NCI-H345 treated with DMSO at 0.1 percent for 48 hours (cell line): ENCODE data around the gene MLLT6.
"Not testable (repeated sequence)": the region's sequence is repeated elsewhere in the genome, so short reads cannot be mapped to it uniquely, and the experiment has no call there.

ENCODE experiments used
- DNase-seq: peaks from one replicate; lab custom pipeline; 2025; ENCODE audit not compliant: unreplicated experiment; lab: John Stamatoyannopoulos, UW

The MLLT6 gene

DNA sequence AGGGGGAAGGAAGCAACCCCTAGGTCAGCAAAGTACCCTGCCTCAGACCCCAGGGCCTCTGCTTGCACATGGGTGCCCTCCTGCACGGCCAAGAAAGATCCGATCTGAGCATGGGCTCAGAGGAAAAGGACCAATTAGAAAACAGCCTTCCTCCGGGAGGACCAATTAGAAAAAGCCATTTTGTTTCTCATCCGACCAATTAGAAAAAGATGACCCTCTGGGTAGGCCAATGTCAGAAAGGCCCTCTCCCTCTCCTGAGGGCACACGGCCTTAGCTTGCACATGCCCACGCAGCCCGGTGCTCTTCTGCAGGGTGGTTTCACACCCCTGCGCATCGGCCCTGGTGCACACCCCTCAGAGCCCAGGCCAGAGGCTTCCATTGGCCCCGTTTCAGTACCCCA is 20.0 kb downstream of the MLLT6 start:
- DNase-seq: no peak

DNA sequence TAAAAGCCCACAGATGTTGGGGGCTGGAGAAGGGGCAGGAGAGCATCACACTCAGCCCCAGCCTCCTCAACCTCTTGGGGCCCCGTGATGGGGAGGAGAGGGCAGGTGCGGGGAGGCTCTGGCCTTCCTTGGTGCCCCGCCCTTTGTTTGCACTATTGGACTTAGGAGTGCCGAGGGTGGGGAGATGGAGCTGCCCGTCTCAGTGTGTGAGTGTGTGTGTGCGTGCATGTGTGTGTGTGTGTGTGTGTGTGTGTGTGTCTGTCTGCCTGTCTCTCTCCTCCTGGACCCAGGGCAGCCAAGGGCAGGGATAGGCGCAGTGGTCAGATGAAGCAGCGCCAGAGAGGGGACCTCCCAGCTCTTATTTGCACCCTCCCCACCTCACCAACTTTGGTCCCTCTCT is 21.1 kb downstream of the MLLT6 start:
- DNase-seq: not testable (repeated sequence)

DNA sequence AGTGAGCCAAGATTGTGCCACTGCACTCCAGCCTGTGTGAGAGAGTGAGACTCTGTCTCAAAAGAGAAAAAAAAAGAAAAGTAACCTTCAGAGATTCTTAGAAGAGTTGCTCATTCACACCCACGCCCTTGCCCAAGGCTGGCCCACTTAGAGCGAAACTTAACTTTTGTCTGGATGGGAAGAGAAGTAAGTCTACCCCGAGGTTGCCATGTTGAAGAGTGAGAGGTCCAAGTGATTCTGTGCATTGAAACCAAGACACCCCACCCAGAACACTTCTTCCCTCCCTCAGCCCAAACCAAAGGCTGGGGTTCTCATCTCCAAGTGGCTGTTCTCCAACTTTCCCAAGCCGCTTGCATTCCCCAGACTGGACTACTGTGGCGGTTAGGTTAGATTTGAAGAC is 22.7 kb downstream of the MLLT6 start:
- no peak for DNase-seq

DNA sequence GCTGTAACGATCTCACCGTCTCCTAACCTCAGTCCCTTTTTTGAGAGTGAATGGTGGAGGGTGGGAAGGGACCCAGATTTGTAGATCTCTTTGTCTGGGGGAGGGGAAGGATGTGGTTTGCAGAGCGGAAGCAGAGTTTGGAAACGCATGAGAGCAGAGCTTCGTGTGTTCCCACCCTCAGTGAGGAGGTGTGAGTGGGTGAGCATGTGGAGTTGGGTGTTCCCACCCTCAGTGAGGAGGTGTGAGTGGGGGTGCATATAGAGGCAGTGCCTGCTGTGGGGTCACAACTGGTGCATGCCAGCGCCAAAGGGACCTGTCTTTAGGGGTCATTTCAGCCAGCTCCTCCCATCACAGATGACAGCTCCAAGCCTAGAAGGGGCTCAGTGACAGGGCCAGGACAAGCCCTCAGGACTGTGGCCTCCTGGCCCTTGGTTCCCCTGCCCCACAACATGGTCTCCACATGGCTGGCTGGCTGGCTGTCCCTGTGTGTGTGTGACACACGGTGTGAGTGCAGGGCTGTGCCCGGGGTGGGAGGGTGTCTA is 23.3 kb downstream of the MLLT6 start:
- no peak for DNase-seq

DNA sequence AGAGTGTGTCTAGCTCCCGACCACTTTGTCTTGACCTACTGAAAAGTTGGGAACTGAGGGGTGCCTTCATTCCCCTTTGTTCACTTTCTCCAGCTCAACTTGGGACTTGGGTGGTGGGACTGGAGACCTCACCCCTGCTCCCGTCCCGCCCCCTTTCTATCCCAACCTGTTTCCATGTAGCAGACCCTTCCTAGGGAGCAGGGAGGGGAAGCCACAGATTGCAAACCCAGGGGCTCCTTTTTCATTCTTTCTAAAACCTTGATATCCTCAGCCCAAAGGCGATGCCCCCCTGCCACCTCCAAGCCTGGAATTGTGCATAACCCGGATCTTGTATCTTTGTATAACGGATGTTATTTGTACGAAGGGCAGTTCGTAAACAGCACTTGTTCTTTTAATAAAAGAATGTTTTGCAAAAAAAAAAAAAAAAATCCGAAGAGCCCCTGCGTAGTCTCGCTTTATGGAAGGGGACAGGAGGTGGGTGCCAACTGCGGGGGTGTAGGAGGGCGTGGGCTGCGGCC is 24.4 kb downstream of the MLLT6 start:
- no peak for DNase-seq

DNA sequence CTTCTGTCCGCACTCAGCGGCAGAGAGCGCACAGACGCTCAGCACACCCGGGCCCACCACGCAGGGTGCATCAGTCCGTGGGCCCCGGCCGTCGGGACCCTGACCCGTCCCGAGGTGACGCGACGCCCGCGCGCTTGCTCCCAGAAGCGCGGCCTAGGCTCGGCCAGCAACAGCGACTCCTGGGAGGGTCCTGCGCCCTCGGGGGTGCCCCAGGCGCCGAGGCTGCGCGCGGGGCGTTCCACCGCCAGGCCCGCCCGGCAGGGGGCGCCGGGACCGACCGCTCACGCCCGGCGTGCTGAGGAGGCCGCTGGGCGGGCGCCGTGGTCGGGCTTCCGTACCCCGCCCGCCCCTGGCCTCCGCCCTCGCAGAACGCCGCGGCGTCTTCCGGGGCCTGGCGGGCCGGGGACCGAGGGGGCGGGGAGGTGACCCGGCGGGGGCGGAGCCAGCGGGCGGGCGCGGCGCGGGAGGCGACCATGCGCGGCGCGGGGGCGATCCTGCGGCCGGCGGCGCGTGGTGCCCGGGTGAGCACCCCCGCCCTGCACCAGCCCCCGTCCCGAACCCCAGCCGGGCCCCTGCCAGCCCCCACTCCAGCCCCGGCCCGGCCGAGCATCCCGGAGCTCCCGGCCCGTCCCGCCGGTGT is 24.9 kb downstream of the MLLT6 start, which contains the start of gene CISD3:
CISD3 (plus strand) TSS at position 456 of the 640 bp plus-strand sequence; CDS start at position 474, 18 bp downstream.
- DNase-seq: peak; percentile 29

DNA sequence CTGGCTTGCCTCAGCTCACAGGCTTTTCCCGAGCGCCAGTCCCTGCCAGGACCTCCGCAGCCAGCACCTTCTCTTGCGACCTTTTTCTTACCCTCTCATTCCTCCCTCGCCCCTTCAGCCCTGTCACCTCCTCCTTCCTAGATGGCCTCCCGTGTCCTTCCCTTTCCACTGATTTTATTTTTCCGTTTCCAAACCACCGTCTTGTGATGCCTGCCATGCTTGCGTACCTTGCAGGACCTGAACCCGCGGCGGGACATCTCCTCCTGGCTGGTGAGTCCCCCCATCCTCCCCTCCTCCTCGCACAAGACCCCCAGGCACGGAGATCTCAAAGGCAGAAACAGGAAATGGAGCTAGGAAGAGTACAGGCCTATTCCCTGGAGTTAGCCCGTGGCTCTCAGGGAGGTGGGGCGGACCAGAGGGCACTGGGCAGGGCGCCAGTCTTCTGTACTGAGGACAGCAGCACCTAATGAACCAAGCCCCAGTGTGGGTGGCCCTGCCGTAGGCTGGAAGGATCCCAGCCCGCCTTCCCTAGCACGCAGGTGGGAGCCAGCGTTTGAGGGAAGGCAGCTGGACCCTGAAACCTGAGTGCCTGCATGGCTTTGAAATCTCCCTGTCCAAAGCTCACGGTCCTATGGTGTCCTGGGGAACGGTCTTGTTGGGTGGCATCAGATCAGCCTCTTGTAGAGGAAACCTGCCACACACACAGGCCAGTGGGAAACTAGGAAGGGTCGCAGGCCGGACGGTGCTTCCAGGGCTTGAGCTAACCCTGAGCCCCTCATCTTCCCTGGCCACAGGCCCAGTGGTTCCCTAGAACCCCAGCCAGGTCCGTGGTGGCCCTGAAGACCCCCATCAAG is 25.7 kb downstream of the MLLT6 start:
- peak; percentile 19 for DNase-seq

DNA sequence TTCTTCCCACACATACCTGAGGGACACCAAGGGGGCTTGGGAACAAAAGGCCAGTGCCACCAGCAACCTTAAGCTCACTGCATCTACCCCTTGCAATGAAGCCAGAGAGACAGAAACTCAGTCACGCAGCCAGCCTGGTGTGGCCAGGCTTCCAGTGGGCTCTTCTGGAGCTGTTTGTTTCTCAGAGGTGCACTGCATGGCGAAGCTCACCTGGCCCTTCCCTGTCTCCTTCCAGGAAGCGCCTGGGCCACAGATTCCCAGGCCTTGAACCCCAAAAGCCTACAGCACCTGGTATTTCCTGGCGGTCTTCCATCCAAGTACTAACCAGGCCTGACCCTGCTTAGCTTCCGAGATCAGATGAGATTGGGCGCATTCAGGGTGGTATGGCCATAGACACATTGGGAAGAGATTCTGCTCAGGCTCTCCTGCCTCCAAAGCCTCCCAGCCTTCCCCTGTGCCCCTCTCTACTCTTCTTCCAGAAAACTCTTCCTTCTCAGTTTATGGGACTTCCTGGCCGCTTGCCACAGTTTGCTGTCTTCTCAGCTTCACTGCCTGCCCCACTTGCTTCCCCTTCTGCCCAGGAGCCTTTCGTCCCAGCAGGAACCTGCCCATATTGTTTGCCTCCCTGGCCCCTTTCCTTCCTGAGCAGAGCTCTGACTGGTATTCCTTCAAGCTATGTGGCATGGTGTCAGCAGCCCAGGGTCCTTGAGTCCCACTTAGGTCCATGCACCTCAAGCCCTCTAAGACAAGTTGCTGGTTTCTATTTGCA is 26.6 kb downstream of the MLLT6 start:
- DNase-seq: no peak

DNA sequence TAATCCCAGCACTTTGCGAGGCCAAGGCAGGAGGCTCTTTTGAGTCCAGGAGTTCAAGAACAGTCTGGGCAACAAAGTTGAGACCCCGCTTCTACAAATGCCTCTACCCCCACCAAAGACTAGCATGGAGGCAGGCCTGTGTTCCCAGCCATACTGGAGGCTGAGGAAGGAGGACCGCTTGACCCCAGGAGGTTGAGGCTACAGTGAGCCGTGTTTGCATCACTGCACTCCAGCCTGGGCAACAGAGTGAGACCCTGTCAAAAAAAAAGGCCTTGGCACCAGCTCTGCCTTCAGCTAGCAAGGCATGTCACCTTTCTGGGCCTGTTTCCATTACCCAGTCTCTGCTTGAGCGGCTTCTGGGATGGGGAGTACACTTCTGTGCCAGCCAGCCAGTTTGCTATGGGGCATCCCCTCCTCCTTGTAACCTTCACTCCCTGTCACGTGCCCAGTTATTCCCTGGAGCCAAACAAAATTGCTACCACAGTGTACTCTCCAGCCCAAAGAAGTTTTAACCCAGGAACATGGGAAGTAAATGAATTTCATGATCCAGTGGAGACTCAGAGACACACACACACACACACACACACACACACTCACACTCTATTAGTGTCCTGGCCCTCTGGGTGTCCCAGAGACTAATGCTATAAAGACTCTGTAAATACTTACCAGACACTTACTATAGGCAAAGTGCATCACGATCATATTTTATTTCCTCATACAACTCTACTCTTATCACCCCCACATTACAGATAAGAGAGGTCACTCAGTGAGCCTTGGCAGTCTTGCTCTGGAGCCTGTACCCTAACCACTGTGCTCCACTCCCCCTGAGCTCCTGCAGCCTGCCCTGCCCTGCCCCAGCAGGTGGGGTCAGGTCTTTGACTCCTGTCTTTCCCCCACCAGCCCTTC is 27.6 kb downstream of the MLLT6 start:
- DNase-seq: no peak

DNA sequence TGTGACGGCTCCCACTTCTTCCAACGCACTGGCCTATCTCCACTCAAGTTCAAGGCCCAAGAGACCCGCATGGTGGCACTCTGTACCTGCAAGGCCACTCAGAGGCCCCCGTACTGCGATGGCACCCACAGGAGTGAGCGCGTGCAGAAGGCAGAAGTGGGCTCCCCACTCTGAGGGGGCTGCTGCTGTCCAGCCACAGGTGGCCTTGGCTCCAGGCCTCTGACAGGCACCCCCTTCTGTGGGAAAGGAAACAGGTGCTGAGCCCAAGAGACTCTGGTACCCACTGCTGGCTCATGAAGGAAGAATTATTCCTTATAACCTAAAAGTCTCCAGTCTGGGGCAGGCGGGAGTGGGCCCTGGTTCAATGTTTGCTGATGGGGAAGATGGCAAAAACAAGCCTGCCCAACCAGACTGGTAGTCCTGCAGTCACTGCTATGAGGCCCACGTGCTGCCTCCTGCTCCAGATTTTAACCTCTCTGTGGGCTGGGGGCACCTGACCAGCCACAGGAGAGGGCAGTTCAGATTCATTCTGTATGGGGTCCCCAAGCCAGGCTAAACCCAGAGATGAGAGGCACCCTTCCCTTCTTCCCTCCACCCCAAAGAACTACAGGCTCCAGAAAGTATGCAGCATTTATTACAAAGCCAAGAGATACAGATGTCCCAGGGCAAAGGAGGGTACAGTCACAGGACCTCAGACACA is 28.4 kb downstream of the MLLT6 start:
- DNase-seq: no peak

DNA sequence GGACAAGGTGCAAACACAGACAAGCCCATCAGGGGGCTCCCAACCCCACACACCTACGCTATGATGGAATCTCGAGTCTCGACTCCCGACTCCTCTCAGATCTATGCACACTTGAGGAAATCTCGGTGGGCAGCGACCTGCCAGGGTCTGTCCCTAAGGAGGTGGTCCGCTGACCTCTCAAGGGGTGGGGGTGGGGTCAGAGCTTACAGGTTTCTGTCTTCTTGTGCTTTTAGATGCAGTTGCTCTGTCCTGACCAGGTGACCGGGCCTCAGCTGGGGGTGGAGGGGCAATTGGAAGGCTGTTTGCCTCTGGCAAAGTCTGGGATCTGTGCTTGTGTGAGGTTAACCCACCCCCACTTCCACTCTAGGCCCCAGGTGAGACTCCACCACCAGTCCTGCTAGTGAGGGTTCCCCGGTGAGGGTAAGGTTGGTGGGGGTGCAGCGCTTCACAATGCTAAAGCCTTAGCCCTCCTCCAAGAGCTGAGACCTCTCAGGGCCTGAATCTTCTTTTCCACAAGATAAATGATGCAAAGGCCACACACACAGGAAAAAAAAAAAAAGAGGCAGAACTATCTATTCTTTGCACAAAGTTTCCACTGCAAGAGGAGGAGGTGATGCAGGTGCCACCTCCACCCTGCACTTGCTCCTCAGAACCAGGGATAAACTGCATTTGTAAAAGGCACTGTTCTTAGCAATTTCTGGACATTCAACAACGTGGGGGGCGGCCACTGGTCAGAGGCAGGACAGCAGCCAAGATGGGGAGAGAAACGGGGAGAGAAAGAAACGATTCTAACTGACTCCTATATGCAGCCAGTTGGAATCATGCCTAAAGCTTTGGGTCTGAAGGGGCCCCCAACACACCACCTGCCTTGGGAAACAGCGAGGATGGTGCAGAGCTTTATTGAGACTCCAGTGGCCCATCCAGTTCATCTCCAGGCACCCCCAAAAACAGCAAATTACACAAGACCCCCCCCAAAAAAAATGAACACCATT is 29.2 kb downstream of the MLLT6 start:
- no peak for DNase-seq

DNA sequence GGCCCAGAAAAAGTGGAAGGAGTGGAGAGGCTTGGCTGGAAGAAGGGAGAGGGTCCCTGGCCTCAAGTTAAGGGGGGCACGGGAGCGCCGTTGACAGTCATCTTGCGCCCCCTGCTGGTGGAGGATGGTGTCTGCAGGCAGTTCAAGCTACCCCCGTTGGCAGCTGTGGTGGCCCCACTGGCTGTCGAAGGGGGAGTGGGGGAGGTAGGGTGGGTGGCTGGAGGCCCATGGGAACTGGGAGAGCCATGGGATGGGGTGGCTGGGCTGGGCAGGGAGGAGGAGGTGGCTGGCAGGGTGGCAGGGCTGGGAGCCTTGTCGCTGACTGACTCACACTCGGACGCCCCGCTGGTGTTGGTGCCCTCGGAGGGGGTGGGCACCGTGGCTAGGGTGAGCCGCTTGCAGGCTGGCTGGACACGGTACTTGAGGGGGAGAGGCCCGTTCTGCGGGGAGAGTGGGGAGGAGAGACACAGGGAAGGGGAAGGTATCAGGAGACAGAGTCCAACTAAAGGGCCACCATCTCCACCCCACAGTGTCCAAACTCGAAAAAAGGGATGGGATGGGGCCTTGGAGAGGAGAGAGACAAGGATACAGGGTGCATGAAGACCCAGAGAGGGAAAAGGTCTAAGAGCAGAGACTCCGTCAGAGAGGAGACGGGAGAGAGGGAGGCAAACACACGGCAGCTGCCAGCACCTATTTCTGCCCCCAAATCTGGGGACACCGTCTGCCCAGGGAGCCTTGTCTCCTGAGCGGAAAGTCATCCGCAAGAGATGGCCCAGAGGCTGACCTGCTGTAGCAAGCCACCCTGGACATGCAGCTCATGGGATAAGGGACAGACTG is 30.3 kb downstream of the MLLT6 start:
- no peak for DNase-seq

DNA sequence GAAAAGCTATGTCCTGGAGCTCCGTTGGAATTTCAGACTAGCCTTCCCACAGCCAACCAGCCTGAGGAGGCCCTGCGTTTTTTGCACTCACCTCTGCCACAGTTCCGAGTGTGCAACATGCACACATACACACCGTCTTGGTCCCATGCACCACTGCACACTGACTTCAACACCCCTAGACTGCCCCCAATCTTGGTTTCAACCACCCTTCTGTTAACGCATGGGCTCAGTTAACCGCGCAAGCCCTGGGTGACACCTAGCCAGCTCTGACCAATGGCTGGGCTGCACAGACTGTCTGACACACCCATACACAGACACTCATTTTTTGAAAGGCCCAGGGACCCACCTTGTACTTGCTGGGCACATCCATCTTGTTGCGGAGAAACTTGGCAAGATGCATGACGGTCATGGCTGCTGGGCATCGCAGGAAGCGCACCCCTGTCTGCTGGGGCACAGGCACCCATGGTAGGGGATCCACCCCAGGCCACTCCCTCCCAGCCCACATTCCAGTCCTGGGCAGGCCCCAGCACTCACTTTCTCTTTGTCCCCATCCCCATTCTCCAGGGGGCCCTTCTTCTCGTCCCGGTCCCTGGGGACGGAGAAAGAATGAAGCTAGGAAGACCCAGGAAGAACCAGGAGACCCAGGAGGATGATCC is 33.1 kb downstream of the MLLT6 start:
- no peak for DNase-seq

DNA sequence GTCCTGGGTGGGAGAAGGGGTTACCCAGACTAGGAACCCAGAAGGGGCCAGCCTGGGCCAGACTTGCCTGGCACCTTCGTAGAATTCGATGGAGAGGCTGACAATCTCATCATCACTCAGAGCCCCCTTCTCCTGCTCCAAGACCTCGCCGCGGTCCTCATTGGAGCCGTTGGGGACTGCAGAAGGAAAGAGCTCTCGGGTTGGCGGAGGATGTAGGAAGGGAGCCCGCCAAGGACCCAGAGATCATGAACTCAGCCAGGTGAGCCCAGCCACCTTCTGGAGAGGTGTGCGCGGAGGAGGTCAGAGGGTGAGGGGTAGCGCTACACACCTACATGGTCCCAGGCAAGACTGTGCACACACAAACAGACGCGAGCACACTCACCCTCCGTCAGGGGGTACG is 33.6 kb downstream of the MLLT6 start:
- no peak for DNase-seq

DNA sequence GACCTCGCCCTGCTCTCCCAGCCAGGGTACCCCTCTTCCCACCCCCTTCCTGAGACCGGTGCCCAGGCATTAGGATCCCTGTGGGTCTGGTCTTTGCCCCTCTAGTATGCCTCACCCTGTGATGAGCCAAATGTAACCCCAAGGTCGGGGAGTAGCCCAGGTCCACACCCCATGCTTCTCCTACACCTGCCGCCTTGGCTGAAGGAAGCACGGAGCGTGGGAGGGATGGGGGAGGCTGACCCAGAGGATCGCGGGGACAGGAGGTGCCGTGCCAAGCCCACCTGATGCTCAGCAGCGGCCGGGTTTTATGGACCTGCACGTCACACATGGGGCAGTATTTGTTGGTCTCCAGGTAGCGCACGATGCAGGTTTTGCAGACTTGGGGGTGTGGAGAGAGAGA is 34.2 kb downstream of the MLLT6 start:
- DNase-seq: no peak

DNA sequence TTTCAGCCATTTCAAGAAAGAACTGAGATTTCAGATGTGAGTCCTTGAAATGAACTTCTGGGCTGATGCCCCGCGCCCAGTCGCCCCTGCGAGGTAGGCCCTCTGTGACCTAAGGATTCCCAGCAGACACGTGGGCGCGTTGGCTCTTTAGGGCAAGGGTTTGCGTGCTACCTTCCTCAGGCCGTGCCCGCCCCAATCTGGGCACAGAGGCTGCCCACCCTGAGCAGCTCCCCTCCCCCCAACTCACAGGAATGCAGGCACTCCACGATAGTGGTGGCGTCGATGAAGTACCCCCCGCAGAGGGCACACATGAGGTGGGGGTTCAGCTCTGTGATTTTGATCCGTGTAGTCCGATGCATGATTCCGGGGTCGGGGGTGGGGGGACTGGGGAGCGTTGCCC is 35.0 kb downstream of the MLLT6 start:
- no peak for DNase-seq

DNA sequence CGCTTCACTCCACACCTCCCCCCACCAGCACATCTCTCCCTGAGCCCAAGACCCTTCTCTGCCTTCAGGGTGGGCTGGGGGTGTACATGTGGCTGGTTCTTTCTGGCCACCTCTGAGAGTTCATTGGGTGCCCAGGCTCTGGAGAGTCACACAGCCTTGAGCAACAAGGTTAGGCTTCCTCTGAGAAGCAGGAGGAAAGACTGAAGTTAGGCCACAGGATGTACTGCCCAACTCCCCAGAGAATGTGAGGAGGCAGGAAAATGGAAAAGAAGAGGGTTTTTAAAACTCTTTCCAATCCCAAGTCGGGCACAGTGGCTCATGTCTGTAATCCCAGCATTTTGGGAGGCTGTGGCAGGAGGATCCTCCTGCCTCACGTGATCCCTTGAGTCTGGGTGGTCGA is 35.7 kb downstream of the MLLT6 start:
- DNase-seq: no peak
